GM18951 (cell line): ENCODE data around the gene GRIK4.

Source experiments
- POLR2A ChIP-seq: IDR thresholded peaks from 4 replicates; pipeline ENCODE4 v1.6.1; 2011; ENCODE audit warnings: mild to moderate bottlenecking; ENCODE audit not compliant: insufficient read length, insufficient read depth; ENCODE audit errors: extremely low read depth
- in situ Hi-C: fragments of 300-500 bp; cut with MboI; formaldehyde crosslinking; loops from one replicate; pipeline ENCODE4 v1.12.0; 2022; ENCODE audit warnings: low sequenced_read_pairs, mixed read lengths, inconsistent platforms; ENCODE audit not compliant: unreplicated experiment

GRIK4 gene

DNA sequence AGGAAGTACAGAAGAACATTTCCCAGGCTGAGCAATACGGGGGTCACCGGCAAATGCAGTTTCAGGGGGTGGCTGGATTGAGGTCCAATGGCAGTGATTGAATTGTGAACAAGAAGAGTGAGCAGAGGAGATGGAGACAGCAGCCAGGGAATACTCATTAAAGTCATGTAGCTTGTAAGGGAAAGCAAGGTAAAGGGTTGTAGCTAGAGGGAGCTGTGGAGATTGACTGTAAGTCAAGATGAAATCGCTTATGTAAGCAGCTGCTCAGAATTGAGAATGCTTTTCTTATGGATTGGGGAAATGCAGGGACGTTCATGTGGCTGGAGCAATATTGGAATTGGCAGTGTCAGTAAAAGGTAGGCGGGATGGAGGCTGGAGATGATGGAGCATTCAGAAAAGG lies 401.0 kb downstream of the GRIK4 start:
- in situ Hi-C loops: no loop called here
- no peak for TF ChIP-seq POLR2A

GRCh38 chr11:120912915-120913314 lies 401.4 kb downstream of the GRIK4 start:
- no peak for TF ChIP-seq POLR2A
- in situ Hi-C loops: no loop called here

- TF ChIP-seq POLR2A: no peak
- in situ Hi-C loops: no loop called here
Measured at GRCh38 chr11:120914021-120914420, 402.5 kb downstream of the GRIK4 start.

GRCh38 chr11:120914601-120915000 lies 403.1 kb downstream of the GRIK4 start:
- in situ Hi-C loops: no loop called here

DNA sequence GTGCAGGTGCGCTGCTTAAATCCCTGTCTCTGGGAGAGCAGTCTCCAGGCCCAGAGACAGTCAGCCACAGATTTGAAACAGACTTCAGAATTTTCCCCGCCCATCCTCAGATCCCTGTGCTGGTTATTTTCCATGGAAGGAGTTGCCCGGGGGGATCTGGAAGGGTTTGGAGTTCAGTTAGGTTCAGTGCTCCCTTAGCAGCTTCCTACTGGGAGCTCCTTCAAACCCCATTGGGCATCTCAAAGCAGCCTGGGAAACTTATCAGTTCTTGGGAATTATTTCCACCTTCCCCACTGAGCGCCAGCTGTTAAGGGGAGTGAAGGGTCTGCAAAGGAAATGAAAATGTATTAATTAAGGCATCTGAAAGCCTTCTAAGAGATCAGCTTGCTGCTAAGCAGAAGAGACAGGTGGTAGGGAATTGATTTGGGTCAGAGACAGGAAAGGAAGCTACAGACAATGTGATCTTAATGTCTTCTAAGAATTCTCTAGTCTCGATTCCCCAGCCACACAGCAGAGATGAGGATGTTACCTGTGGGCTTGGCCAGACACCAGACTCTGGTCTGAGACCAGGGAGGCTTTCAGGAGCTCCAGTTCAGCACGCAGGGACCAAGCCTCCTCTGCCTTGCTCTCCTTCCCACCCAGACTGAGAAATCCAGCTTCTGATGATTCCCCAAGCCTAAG lies 406.2 kb downstream of the GRIK4 start:
- no peak for TF ChIP-seq POLR2A
- in situ Hi-C loops: no loop called here

More at GRCh38 chr11:120914601-120915000, 403.1 kb downstream of the GRIK4 start:
- TF ChIP-seq POLR2A: no peak

DNA sequence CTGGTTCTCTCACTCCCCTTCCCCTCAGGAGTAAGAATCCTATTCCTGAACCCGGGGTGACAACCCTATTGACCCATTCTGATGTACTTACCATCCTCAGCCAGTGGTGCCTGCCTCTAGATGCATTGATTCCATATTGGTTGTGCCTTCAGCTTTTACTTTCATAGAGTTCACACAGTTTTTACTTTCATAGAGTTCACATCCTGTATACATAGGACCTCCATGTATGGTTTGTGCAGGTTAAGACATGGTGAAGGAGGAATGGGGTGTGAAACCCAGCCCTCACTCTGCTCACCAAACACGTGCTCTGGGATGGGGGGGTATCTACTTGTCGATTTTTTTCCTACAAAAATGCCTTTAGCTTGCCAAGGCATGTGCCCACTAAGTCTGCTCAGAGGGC lies 406.7 kb downstream of the GRIK4 start:
- TF ChIP-seq POLR2A: no peak
- in situ Hi-C loops: no loop called here

DNA sequence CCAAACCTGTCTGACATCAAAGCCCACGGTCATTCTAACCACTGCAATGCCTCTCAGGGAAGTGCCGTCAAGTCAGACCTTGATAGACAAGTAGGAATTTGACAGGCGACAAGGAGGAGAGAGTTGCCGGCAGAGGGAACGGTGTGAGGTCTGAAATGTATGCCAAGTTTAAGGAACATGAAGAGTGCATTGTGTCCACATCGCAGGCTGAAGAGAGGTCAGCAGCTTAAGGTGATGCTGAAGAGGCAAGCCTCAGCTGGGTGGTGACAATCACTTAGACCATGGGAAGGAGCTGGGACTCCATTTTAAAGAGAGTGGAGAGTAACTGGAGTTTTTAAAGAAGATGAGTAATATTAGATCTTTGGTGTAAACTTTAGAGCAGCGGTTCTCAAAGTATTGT lies 407.5 kb downstream of the GRIK4 start:
- TF ChIP-seq POLR2A: no peak
- in situ Hi-C loops: no loop called here

GRCh38 chr11:120919566-120919965 lies 408.0 kb downstream of the GRIK4 start:
- TF ChIP-seq POLR2A: no peak
- in situ Hi-C loops: no loop called here

DNA sequence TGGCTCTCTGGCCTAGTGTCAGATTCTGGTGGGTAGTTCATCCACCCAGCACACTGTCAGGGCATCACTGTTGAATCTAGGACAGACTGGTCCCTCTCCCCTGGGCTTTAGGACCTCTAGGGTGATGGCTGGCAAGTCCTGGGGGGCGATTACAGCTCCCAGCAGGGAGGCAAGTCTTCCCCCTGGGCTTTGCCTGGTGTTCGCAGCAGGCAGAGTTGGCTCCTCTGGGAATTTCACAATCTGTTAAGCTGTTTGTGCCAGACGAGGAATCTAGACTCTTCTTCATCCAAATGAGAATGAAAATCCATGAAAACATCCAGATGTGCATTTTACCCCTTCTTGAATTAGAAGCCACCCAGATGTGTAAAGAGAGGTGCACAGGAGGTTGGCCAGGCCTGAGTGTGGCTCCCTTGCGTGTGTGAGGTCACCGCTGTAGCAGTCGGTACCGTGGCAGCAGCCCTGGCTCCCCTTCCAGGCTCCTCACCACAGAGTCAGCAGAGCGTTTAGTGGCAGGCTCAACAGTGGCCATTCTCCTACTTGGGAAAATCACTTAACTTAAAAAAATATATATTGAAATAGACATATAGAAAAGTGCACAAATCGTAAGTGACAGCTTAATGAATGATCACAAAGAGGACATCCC lies 412.4 kb downstream of the GRIK4 start:
- in situ Hi-C loops: no loop called here
- TF ChIP-seq POLR2A: no peak

- no peak for TF ChIP-seq POLR2A
- in situ Hi-C loops: loop anchor here (25.0 kb wide), 1 partner anchor 589 kb away; the partner anchor contains the start of genes ARHGEF12 and TLCD5
Measured at GRCh38 chr11:120925944-120926343, 414.4 kb downstream of the GRIK4 start.

- no peak for TF ChIP-seq POLR2A
- in situ Hi-C loops: loop anchor here (25.0 kb wide), 1 partner anchor 591 kb away; the partner anchor contains the start of genes ARHGEF12 and TLCD5
Measured at GRCh38 chr11:120928627-120929026, 417.1 kb downstream of the GRIK4 start.

- in situ Hi-C loops: loop anchor here (25.0 kb wide), 1 partner anchor 592 kb away; the partner anchor contains the start of genes ARHGEF12 and TLCD5
- TF ChIP-seq POLR2A: no peak
Measured at GRCh38 chr11:120929090-120929489, 417.5 kb downstream of the GRIK4 start.

DNA sequence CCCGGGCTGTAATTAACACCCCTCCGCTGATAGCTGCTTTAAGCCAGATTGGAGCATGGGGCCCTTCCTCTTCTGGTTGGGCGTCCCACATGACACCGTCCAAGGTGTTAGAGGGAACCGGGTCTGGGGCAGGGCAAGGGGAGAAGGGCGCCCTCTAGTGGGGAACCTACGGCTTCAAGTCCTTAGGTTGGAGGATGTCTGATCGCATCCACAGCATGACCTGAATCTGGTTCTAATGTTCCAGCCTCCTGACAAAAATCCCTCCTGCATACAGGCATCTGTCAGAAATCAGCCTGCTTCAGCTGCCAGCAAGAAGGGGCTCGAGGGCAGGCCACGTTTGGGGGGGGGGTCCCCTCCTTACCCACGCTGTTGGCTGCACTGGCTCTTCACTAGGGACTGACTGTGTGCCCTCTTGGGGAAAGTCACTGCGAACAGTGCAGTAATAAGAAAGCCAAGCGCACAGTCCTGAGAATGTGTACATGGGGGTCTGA lies 418.2 kb downstream of the GRIK4 start:
- no peak for TF ChIP-seq POLR2A
- in situ Hi-C loops: loop anchor here (10.0 to 25.0 kb wide), 2 partner anchors 415 to 592 kb away; partner anchors contain the start of genes ARHGEF12, GRIK4 and TLCD5
